Ectodermal cell (in vitro differentiated cells): ENCODE data around the gene KRTCAP2.

ENCODE experiments used
- H3K27ac ChIP-seq: 2 replicates; pipeline ENCODE4 v1.7.0; 2013; ENCODE audit warnings: mild to moderate bottlenecking, low read depth, low read length; ENCODE audit not compliant: insufficient read depth, poor library complexity, severe bottlenecking
- H3K27me3 ChIP-seq: 2 replicates; pipeline ENCODE4 v1.7.0; 2013; ENCODE audit warnings: mild to moderate bottlenecking, low read length; ENCODE audit not compliant: insufficient read depth, control insufficient read depth, poor library complexity, severe bottlenecking
- H3K36me3 ChIP-seq: one replicate; pipeline ENCODE4 v1.7.0; 2013; ENCODE audit warnings: low read length; ENCODE audit not compliant: control insufficient read depth, insufficient read depth
- H3K4me1 ChIP-seq: one replicate; pipeline ENCODE4 v1.7.0; 2013; ENCODE audit warnings: low read length; ENCODE audit not compliant: control insufficient read depth, insufficient read depth
- H3K4me3 ChIP-seq: 2 replicates; pipeline ENCODE4 v1.7.0; 2013; ENCODE audit warnings: low read depth, low read length, control low read depth; ENCODE audit not compliant: insufficient read depth
- H3K9me3 ChIP-seq: 2 replicates; pipeline ENCODE4 v1.7.0; 2013; ENCODE audit warnings: mild to moderate bottlenecking, low read length, moderate library complexity; ENCODE audit not compliant: control insufficient read depth
- WGBS, 2 experiments: methylation state at CpG; one replicate each; pipeline ENCODE4 v1.1.7; 2013; ENCODE audit warnings: missing lambda C conversion rate in 2 of 2; 5-methylcytosine and 5-hydroxymethylcytosine counted together

The KRTCAP2 gene

DNA sequence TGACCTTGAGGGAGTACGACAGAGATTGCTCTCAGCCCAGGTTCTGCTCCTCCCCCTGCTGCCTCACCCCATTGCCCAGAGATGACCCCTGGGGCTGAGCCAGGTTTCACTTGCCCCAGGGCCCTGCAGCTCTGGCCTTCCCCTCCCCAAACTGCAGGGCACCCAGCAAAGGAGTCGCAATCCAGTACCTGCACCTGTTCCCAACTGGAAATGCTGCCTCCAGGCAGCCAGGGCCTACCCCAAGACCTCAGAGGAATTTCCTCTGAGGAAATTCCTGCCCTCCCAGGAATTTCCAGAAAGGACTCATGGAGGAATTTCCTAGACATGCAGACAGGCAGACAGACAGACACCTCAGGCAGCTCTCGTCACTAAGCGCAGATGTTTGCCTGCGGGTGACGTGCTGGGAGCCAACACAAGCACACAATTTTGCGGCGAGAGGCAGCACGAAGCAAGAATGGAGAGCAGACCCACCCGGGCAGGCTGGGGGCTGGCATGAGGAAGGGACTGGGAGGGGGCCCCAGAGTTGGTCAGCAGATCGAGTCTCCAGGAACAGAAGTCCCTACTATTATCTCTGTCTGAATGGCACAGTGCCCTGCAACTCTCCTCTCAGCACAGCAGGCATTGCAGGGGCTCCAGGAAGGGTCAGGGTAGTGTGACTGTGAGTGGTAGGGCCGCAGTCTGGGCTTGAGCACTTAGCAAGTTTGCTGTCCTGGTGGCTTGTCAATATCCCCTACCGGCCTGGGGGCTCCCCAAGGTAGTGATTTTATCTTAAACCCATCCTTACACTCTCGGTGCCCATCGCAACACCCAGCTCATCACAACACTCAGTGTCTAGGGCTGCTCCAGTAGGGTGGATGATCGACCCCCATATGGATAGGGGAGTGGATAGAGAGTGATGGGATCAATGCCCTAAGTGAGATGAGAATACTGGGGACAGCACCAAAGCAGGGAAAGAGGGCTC, 48.3 kb downstream of the KRTCAP2 start:
- H3K36me3 ChIP-seq = no peaks in the 10 kb centered on the region
- peaks cover 46% of the 10 kb centered on the region for H3K4me1 ChIP-seq
- H3K9me3 ChIP-seq = no peaks in the 10 kb centered on the region
- H3K27me3 ChIP-seq = peaks cover 60% of the 10 kb centered on the region
- WGBS, 2 experiments = 49 to 57% methylated on average over 16 of the region's 16 CpGs
- no peak overlapping the region for H3K27ac ChIP-seq
- H3K4me3 ChIP-seq = no peak overlapping the region

DNA sequence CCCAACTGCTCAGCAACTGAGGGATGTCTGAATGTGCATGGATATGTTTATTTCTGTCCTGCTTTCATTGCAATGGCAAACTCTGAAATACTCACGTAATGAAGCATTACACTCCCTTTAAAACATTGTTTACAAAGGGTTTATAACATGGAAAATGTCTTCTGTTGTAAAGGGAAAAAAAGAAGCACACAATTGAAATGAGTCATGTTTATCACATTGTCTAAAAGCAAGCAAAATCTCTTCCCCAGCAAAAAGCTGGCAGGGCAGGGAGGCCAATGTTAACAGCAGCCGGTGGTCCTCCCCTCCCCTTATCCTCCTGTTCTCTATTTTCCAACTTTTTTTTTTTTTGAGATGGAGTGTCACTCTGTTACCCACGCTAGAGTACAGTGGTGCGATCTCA, 49.3 kb downstream of the KRTCAP2 start:
- H3K4me3 ChIP-seq = no peak overlapping the region
- H3K27ac ChIP-seq = no peak overlapping the region
- WGBS, 2 experiments = 90 to 93% methylated on average over 3 to 4 of the region's 4 CpGs
- H3K27me3 ChIP-seq = peaks cover 54% of the 10 kb centered on the region
- H3K36me3 ChIP-seq = no peaks in the 10 kb centered on the region
- H3K4me1 ChIP-seq = peaks cover 37% of the 10 kb centered on the region
- no peaks in the 10 kb centered on the region for H3K9me3 ChIP-seq

DNA sequence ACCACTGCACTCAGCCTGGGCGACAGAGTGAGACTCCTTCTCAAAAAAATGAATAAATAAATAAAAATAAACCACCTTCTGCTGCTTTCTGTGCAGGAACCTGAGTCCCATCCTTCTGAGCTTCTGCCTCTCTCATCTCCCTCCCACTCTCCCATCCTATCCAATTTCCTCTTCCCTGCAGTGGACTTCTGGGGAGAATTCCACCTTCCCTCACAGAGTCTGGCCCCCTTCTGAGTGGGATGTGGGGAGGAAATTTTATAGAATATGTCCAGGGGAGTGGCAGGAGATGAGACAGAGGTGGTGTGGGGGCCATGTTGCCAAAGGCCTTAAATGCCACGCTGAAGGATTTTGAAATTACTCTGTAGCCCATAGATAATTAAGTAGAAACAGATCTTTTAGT, 50.8 kb downstream of the KRTCAP2 start:
- H3K27ac ChIP-seq = no peak overlapping the region
- no peak overlapping the region for H3K4me3 ChIP-seq
- peaks cover 26% of the 10 kb centered on the region for H3K4me1 ChIP-seq
- no peaks in the 10 kb centered on the region for H3K9me3 ChIP-seq
- WGBS, 2 experiments = 86 to 97% methylated on average over 2 of the region's 2 CpGs
- peaks cover 44% of the 10 kb centered on the region for H3K27me3 ChIP-seq
- H3K36me3 ChIP-seq = no peaks in the 10 kb centered on the region

DNA sequence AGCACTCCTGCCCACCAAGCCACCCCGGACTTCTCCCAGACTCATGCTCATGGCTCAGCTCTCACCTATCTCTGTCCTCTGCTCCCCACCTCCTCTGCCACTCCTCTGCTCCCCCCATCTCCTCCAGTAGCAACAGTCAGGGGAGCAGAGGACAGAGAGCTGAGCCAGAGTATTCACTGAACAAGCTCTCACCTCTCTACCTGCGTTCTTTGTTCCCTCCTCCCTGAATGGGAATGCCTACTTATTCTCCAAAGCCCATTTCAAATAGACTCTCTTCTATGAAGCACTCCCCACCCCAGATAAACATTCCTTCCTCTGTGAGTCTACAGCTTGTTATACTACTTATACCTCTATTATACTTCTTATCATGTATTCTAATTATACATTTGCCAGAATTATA, 51.9 kb downstream of the KRTCAP2 start:
- H3K9me3 ChIP-seq = no peaks in the 10 kb centered on the region
- peaks cover 17% of the 10 kb centered on the region for H3K4me1 ChIP-seq
- H3K36me3 ChIP-seq = no peaks in the 10 kb centered on the region
- 86 to 87% methylated on average over 2 of the region's 2 CpGs for WGBS, 2 experiments
- no peak overlapping the region for H3K4me3 ChIP-seq
- peaks cover 34% of the 10 kb centered on the region for H3K27me3 ChIP-seq
- no peak overlapping the region for H3K27ac ChIP-seq

DNA sequence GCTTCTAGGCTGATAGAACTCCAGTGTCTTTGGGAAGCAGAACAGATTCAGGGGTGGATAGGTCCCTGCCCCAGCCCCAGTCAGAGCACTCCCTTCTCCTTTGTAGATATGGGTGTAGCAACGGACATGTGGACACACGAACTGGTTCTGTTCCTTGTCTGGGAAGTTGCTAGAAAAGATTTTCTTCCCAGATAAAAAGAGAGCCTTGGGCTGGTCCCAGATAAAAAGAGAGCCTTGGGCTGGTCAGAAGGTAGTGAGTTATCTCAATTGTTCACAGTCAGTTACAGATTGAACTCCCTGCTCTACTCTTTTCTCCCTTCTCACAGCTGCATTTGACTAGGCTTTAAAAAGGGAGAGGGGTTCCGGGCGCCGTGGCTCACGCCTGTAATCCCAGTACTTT, 52.9 kb downstream of the KRTCAP2 start:
- Histone ChIP-seq H3K27me3 (peaks cover 24% of the 10 kb centered on the region), H3K27ac (no peak overlapping the region), H3K4me1 (peaks cover 9% of the 10 kb centered on the region), H3K4me3 (no peak overlapping the region), H3K9me3 (no peaks in the 10 kb centered on the region), H3K36me3 (no peaks in the 10 kb centered on the region)
- 83 to 86% methylated on average over 6 of the region's 6 CpGs for WGBS, 2 experiments
